ENCODE measurements around the gene TAF8.

TAF8 gene

DNA sequence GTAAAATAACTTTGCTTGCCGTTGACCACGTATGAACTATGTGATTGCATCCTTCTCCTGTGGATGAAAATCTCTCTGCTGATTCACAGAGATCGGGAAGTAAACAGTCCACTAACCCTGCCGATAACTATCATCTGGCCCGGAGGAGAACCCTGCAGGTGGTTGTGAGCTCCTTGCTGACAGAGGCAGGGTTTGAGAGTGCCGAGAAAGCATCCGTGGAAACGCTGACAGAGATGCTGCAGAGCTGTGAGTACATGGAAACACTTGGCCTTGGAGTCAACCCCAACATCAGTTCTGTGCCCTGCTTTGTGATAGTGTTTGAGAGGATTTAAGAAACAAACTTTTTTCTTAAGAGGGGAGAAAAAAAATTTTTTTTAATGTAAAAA is 937 bp downstream of the TAF8 start:
- DNase-seq (ENCODE audit: low read depth) = no peak

DNA sequence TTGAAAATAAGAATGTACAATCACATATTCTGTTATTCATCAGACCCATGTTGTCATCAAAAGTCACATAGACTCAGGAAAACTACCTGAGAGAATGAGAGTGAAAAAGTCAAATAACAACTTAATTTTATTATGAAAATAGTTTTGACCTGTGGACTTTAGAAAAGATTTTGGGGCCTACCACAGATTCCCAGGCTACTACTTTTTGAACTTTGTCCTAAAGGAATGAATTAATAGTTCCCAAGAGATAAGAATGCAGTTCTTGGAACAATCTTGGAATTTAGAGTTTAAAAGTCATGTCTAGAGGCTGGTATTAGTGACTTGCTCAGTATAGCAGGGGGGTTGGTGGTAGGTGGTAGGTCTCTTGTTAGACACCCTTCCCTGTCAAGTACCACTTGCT is 3.3 kb downstream of the TAF8 start:
- DNase-seq (ENCODE audit: low read depth) = no peak

DNA sequence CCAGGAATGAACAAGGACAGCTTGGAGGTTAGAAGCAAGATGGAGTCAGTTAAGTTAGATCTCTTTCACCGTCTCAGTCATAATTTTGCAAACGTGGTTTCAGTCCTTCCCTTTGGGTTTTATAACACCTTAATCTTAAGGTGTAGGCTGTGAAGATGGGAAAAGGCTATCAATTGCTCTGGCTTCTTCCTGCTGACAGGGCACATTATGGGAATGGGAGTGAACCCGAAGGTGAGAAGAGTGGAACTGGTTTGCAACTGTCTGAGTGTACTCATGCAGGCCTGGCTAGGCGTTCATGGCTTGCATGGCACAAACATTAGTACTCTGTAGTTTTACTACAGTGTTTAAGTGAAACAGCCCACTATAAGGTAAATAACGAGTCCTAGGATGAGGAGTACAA is 9.4 kb downstream of the TAF8 start:
- DNase-seq (ENCODE audit: low read depth) = no peak

DNA sequence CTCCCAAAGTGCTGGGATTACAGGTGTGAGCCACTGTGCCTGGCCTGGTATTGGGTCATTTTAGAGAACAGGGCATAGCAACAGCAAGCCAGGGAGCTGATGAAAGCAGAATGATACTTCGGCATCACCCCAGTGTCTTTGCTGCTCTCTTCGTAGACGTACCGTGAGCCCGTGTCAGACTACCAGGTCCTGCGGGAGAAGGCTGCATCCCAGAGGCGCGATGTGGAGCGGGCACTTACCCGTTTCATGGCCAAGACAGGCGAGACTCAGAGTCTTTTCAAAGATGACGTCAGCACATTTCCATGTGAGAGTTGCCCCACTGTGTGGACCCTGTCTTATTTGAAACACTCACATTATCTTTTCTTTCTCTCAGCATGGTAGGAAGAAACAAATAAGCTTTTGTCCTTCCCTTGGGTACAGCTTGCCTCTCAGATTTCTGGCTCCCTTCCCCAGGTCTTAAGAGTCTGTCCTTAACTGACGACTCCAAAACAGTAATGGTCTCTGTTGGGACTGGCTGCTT is 15.9 kb downstream of the TAF8 start:
- no peak for DNase-seq (ENCODE audit: low read depth)

- no peak for DNase-seq (ENCODE audit: low read depth)
Observed at GRCh38 chr6:42068173-42068572, 17.8 kb downstream of the TAF8 start.

DNA sequence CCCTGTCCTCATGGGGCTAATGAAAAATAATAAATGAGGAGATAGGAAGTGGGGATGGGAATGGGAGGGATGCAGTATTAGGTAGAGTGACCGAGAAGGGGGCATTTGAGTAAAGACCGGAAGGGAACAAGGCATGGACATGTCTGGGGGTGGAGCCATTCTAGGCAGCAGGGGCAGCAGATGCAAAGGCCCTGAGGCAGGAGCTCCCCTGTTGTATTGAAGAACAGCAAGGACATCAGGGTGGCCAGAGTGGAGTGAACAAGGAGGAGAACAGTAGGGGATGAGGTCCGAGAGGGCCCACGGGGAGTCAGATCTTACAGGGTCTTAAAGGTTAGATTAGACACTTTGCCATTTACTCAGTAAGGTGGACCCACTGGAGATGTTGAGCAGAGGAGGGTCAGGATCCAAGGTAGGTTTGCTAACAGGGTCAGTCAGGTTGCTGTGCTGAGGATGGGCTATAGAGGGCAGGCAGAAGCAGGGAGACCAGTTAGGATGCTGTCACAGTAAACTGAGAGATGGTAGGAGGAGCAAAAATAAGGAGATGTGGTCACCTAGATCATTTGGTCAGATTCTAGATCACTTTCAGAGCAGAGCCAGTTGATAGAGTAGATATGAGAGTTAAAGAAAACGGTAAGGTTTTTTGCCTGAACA is 18.7 kb downstream of the TAF8 start:
- DNase-seq (ENCODE audit: low read depth) = no peak

GRCh38 chr6:42071881-42072583 is 21.7 kb downstream of the TAF8 start:
- DNase-seq (ENCODE audit: low read depth) = no peak

GRCh38 chr6:42073287-42073686 is 23.0 kb downstream of the TAF8 start:
- no peak for DNase-seq (ENCODE audit: low read depth)

DNA sequence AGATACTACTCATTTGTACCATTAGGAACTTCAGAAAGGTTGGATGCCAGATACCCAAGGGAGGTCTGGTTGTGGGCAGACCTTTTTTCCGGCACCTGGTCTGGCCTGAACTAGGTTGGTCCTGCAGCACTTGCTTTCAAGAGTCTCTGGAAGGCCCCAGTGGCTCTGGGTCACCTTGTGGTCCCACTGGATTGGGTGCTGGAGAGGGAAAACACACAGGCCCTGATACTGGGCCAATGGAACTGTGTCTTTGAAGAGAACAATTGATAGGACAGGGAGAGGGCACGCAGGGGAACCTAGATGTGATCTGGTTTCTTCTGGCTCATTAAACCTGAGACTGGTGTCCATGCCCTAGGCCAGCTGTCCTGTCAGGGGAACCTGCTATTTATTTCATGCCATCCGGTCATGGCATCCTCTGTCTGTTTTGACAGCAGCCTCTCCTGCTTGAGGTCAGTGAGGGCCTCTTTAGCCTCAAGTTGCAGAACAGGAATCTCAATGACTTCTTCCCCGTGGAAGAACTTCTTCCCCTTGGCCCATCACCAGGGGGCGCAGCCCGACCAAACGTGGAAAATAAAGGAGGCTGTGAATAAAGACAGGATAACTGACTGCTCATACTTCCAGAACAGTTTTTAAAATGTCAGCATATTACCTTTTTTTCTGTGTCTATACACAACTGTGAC is 25.0 kb downstream of the TAF8 start:
- peak; percentile 21 for DNase-seq (ENCODE audit: low read depth)

DNA sequence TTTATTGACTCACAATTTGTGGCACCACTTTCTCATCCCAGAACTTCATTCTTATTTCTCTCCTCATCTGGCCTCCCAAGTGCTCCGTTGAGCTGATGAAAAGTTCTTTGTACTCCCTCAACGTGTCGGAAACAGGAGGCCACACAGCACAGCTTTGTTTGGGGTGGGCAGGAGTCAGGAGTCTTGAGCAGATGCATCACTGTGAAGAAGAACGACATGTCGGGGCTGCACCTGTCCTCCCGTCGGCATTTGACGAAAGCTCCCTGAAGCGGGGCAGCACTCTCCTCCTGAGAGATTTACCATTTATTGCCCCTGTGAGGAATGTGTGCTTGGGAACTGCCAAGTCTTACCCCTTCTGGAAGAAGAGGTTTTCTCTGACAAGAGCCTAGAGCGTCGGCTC is 28.1 kb downstream of the TAF8 start:
- no peak for DNase-seq (ENCODE audit: low read depth)

DNA sequence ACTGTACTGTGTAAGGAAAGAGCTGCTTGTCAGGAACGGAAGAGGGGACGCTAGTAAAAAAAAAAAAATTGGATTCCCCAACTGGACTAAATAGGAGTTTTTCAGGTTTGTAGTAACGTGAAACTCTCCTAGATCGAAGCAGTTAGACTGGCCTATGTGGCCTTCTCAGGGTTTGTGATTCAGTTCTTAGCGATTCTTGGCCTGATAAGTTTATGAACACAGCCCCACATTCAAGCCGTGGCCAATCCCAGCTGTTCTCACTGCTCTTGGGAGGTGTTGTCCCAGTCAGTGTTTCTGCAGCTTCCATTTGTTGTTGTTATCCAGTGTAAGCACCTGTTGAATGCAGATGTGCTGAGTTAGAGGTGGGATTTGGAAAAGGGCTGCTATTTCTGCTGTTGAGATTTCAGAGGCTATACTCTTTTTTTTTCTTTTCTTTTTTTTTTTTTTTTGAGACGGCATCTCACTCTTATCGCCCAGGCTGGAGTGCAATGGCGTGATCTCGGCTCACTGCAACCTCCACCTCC is 29.7 kb downstream of the TAF8 start:
- DNase-seq (ENCODE audit: low read depth) = no peak

- DNase-seq (ENCODE audit: low read depth) = no peak
Observed at GRCh38 chr6:42083530-42083929, 33.2 kb downstream of the TAF8 start.

DNA sequence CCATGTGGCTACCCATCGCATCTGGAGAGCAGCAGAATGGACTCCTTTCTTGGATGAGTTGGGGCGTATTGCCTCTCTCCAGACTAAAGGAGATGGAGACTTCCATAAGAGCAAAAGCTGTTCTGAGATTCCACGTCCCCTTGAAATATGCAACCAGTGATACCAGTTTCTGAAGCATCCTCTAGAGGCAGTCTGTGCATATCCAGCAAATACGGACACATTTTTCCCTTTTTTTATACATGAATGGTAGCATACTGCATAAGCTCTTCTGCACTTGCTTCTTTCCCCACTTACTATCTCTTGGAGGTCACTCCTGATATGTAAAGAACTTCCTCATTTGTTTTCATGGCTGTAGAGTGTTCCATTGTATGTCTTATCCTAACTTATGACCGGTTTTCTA is 34.6 kb downstream of the TAF8 start:
- DNase-seq (ENCODE audit: low read depth) = no peak

DNA sequence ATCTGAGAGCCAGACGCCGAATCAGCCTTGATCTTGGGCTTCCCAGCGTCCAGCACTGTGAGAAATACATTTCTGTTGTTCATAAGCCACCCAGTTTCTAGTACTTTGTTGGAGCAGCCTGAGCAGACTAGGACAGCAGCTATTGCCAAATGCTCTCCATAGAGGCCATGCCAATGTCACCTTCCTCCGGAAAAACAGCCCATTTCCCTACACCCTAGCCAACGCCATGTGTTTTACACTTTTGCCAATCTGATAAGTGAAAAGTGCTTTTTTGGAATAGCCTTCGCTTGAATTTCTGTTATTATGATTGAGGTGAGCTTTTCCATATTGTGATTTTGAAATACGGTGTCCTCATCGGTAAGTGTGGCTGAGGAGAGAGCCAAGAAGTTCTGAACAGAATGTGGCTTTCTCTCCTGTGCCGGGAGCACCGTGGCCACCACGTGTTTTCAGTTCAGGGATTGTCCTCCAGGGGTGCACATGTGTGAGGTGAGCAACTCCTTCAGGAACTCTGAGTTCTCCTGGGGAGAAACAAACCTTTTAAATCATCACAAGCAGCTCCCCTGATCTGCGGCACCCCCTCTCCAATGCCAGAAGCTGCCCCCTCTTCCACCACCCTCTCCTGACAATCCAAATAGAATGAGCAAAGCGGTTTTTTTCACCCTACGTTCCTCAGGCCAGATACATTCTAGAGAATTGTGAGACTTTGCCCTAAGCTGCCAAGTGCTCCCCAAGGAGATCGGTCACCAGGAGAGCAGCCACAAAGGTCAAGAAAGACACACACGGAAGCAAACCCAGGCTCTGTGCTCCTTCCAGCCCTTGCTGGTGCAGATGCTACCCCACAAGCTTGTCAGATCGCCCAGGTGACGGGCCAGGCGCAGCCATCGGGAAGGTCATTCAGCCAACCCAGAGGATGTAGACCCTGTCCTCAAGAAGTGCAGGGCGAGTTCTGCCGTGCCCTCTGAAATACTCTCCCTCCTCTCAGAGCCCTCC is 36.0 kb downstream of the TAF8 start:
- no peak for DNase-seq (ENCODE audit: low read depth)

DNA sequence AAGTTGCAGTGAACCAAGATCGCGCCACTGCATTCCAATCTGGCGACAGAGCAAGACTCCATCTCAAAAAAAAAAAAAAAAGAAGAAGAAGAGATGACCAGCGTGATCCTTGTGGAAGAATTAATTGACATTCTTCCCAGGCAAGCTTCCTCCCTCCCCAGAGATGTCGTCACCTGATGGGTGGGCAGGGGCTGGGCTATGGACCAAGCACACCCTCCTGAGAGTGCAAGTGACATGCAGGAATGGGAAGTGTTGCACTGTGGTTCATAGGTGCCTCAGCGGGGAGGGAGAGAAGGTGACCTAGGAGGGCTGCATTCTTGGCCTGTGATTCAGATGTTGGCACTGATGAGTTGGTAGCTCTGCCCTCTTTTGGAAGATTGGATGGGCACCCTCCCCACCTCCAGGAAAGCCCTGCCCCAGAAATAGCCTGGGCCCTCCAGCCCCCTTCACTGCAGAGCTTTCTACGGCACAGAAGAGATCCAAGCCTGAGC is 37.8 kb downstream of the TAF8 start:
- DNase-seq (ENCODE audit: low read depth) = no peak

DNA sequence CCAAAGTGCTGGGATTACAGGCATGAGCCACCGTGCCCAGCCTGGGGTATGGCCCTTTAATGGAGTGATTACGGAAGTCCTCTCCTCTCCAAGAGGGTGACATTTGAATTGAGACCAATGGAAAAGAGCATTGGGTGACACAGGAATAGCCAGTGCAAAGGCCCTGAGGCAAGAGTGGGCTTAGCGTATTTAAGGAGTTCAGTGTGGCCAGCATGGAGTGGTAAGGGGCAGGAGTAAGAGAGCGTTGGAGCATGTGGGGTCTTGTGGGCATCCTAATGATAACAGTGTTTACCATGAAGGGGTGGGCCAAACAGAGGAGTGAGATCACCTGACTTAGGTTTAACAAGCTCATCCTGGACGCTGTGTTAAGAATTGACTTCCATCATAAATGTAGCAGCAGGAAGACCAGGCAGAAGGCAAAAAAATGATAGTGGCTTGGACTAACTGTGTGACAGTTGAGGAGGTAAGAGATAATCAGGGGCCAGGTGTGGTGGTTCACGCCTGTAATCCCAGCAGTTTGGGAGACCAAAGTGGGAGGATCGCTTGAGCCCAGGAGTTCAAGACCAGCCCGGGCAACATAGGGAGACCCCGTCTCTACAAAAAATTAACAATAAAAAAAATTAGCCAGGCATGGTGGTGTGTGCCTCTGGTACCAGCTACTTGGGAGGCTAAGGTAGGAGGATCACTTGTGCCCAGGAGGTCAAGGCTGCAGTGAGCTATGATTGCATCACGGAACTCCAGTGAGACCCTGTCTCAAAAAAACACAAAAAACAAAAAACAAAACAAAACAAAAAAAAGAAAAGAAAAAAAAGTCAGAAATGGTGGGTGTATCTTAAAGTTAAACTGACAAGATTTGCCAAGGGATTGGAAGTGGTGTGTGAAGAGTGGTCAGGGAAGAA is 40.7 kb downstream of the TAF8 start:
- DNase-seq (ENCODE audit: low read depth) = no peak

DNA sequence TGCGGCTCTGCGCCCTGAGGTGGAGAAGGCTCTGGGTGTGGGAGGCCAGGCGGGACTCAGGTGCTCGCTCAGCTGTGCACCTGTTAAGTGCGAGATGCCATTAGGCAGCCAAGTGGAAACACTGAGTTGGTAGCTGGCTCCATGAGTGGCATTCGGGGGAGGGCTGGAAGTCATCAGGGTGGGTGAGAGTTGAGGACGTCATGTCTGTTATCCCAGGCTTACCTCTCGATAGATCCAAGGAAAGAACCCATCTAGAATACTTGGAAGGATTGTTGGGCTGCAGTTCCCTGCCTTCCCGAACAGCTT is 41.3 kb downstream of the TAF8 start:
- DNase-seq (ENCODE audit: low read depth) = no peak

DNA sequence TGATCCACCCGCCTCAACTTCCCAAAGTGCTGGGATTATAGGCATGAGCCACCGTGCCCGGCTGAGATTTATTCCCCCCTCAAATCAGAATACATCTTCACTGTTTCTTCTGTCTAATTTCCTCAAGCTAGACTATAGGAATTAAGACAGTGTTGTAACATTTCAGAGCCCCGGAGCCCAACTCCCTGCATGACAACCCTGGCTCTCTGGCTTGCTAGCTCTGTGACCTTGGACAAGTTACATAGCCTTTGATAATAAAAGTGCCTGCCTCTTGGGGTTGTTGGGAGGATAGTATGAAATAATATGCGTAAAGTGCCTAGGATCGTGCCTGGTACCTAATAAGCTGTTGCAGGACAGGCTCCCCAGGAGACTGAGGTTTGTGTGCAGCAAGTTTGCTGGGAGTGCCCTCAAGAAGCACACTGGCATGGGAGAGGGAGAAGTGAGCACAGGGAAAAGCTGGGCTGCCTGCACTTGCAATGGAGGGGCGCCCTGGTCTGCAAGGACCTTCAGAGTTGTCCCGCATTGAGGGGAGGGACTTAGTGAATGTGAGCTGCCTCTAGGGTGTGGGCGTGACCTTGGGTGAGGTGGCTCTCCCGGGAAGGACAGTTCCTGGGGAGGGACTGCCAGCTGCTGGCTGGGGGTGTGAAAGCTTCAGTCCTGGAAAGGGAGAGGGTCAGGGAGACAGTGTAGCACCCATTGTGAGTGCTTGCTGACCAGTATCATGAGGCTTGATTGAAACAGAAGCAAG is 43.4 kb downstream of the TAF8 start:
- no peak for DNase-seq (ENCODE audit: low read depth)

- DNase-seq (ENCODE audit: low read depth) = no peak
Observed at GRCh38 chr6:42095094-42095493, 44.8 kb downstream of the TAF8 start.
